Measurements from ENCODE around the gene PCDHGA10. TPM values are rescaled to one million over a fixed set of nuclear protein-coding genes. Genes with fewer than 3 reads are reported as not detected.
"Not testable (repeated sequence)": the region's sequence is repeated elsewhere in the genome, so short reads cannot be mapped to it uniquely, and the experiment has no call there.

Gene PCDHGA10
- total and polyA plus RNA-seq, 3 experiments from 2014 or later, result 0.07 to 0.20 (median 0.16) TPM

DNA sequence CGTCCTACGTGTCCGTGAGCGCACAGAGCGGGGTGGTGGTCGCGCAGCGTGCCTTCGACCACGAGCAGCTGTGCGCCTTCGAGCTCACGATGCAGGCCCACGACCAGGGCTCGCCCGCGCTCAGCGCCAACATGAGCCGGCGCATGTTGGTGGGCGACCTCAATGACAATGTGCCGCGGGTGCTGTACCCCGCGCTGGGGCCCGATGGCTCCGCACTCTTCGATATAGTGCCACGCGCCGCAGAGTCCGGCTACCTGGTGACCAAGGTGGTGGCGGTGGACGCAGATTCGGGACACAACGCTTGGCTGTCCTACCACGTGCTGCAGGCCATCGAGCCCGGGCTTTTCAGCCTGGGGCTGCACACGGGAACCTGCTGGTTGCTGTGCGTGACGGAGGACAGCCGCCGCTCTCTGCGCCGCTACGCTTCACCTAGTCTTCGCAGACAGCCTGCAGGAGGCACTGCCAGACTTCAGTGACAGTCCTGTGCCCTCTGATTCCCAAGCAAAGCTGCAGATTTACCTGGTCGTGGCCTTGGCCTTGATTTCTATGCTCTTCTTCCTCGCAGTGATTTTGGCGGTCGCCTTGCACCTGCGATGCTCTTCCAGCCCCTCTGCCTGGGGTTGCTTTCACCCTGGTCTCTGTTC is 15.1 kb downstream of the PCDHGA10 start:
- H3K9me3 ChIP-seq (ENCODE audit: low read length), result peaks cover 9% of the 10 kb centered on the region
- H3K4me1 Mint-ChIP-seq, result peaks cover 8 to 11% (median 10%) of the 10 kb centered on the region in 3 donors
- H3K4me3 ChIP-seq (ENCODE audit: low read length), result no peak overlapping the region
- peaks cover 70 to 72% of the 10 kb centered on the region in 2 donors for H3K27me3 Mint-ChIP-seq
- ChIA-PET CTCF (no interaction called here), POLR2A (no interaction called here)
- no peak overlapping the region for H3K4me3 Mint-ChIP-seq
- no peak overlapping the region for H3K27ac ChIP-seq (ENCODE audit: low read depth, low read length)
- no peak for DNase-seq
- H3K27me3 ChIP-seq (ENCODE audit: insufficient read depth, low read length, poor library complexity, severe bottlenecking), result peaks cover 8% of the 10 kb centered on the region
- H3K36me3 Mint-ChIP-seq, result peaks cover 0 to 5% (median 0%) of the 10 kb centered on the region in 3 donors
- H3K4me1 ChIP-seq (ENCODE audit: insufficient read depth, low read length), result no peaks in the 10 kb centered on the region
- H3K27ac Mint-ChIP-seq, result no peak overlapping the region
- H3K36me3 ChIP-seq (ENCODE audit: insufficient read depth, low read length), result no peaks in the 10 kb centered on the region
- peaks cover 17 to 54% (median 52%) of the 10 kb centered on the region in 5 donors for H3K9me3 Mint-ChIP-seq

DNA sequence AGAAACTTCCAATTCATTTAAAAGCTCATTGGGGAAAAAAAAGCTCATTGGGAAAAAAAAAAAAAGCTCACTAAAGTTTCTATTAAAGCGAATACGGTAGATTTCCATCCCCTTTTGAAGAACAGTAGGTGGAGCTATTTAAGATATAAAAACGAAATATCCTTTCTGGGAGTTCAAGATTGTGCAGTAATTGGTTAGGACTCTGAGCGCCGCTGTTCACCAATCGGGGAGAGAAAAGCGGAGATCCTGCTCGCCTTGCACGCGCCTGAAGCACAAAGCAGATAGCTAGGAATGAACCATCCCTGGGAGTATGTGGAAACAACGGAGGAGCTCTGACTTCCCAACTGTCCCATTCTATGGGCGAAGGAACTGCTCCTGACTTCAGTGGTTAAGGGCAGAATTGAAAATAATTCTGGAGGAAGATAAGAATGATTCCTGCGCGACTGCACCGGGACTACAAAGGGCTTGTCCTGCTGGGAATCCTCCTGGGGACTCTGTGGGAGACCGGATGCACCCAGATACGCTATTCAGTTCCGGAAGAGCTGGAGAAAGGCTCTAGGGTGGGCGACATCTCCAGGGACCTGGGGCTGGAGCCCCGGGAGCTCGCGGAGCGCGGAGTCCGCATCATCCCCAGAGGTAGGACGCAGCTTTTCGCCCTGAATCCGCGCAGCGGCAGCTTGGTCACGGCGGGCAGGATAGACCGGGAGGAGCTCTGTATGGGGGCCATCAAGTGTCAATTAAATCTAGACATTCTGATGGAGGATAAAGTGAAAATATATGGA is 17.7 kb downstream of the PCDHGA10 start, which contains the start of gene PCDHGA12:
Gene PCDHGA12, plus strand, starts transcription at position 176 of the 782 bp plus-strand sequence. Its CDS starts 253 bp downstream, at position 429.
- CTCF ChIA-PET, result interaction anchor here (0.6 to 1.6 kb wide), 4 partner anchors 20 to 134 kb away, joined by 3 to 4 read pairs (median 4); partner anchors contain the start of gene PCDHGA5
- Mint-ChIP-seq H3K27me3 (peaks cover 68 to 72% of the 10 kb centered on the region in 2 donors), H3K27ac (peak within 1 kb of the TSS in 1 of 8 donors; percentile 75), H3K4me3 (peak within 1 kb of the TSS in 6 of 7 donors; percentile 23 to 72 (median 56)), H3K4me1 (peaks cover 8 to 11% (median 10%) of the 10 kb centered on the region in 3 donors), H3K9me3 (peaks cover 17 to 59% (median 52%) of the 10 kb centered on the region in 5 donors), H3K36me3 (peaks cover 0 to 5% (median 0%) of the 10 kb centered on the region in 3 donors)
- peaks cover 9% of the 10 kb centered on the region for H3K9me3 ChIP-seq (ENCODE audit: low read length)
- H3K27ac ChIP-seq (ENCODE audit: low read depth, low read length), result no peak within 1 kb of the TSS
- POLR2A ChIA-PET, result no interaction called here
- peaks cover 8% of the 10 kb centered on the region for H3K27me3 ChIP-seq (ENCODE audit: insufficient read depth, low read length, poor library complexity, severe bottlenecking)
- H3K4me1 ChIP-seq (ENCODE audit: insufficient read depth, low read length), result no peaks in the 10 kb centered on the region
- DNase-seq, result no peak
- H3K36me3 ChIP-seq (ENCODE audit: insufficient read depth, low read length), result no peaks in the 10 kb centered on the region
- H3K4me3 ChIP-seq (ENCODE audit: low read length), result no peak within 1 kb of the TSS

DNA sequence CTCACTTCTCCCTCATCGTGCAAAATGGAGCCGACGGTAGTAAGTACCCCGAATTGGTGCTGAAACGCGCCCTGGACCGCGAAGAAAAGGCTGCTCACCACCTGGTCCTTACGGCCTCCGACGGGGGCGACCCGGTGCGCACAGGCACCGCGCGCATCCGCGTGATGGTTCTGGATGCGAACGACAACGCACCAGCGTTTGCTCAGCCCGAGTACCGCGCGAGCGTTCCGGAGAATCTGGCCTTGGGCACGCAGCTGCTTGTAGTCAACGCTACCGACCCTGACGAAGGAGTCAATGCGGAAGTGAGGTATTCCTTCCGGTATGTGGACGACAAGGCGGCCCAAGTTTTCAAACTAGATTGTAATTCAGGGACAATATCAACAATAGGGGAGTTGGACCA is 18.5 kb downstream of the PCDHGA10 start:
- POLR2A ChIA-PET, result no interaction called here
- H3K9me3 ChIP-seq (ENCODE audit: low read length), result peaks cover 9% of the 10 kb centered on the region
- no peak for DNase-seq
- no peaks in the 10 kb centered on the region for H3K36me3 ChIP-seq (ENCODE audit: insufficient read depth, low read length)
- CTCF ChIA-PET, result no interaction called here
- H3K27me3 ChIP-seq (ENCODE audit: insufficient read depth, low read length, poor library complexity, severe bottlenecking), result peaks cover 8% of the 10 kb centered on the region
- no peak overlapping the region for H3K27ac ChIP-seq (ENCODE audit: low read depth, low read length)
- Mint-ChIP-seq H3K4me3 (peak overlapping the region in 4 of 7 donors; percentile 5 to 58 (median 26)), H3K27ac (no peak overlapping the region), H3K27me3 (peaks cover 63 to 68% of the 10 kb centered on the region in 2 donors), H3K9me3 (peaks cover 17 to 54% (median 52%) of the 10 kb centered on the region in 5 donors), H3K4me1 (peaks cover 8 to 11% (median 10%) of the 10 kb centered on the region in 3 donors), H3K36me3 (peaks cover 0 to 5% (median 0%) of the 10 kb centered on the region in 3 donors)
- no peak overlapping the region for H3K4me3 ChIP-seq (ENCODE audit: low read length)
- no peaks in the 10 kb centered on the region for H3K4me1 ChIP-seq (ENCODE audit: insufficient read depth, low read length)

DNA sequence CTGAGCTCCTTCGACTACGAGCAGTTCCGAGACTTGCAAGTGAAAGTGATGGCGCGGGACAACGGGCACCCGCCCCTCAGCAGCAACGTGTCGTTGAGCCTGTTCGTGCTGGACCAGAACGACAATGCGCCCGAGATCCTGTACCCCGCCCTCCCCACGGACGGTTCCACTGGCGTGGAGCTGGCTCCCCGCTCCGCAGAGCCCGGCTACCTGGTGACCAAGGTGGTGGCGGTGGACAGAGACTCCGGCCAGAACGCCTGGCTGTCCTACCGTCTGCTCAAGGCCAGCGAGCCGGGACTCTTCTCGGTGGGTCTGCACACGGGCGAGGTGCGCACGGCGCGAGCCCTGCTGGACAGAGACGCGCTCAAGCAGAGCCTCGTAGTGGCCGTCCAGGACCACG is 19.5 kb downstream of the PCDHGA10 start:
- not testable (repeated sequence) for H3K27me3 ChIP-seq (ENCODE audit: insufficient read depth, low read length, poor library complexity, severe bottlenecking)

DNA sequence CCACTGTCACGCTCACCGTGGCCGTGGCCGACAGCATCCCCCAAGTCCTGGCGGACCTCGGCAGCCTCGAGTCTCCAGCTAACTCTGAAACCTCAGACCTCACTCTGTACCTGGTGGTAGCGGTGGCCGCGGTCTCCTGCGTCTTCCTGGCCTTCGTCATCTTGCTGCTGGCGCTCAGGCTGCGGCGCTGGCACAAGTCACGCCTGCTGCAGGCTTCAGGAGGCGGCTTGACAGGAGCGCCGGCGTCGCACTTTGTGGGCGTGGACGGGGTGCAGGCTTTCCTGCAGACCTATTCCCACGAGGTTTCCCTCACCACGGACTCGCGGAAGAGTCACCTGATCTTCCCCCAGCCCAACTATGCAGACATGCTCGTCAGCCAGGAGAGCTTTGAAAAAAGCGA is 19.9 kb downstream of the PCDHGA10 start:
- H3K36me3 Mint-ChIP-seq; POLR2A ChIA-PET; H3K27ac ChIP-seq (ENCODE audit: low read depth, low read length); H3K4me1 ChIP-seq (ENCODE audit: insufficient read depth, low read length); DNase-seq; CTCF ChIA-PET; H3K27me3 ChIP-seq (ENCODE audit: insufficient read depth, low read length, poor library complexity, severe bottlenecking); H3K4me3 Mint-ChIP-seq; H3K36me3 ChIP-seq (ENCODE audit: insufficient read depth, low read length); H3K4me3 ChIP-seq (ENCODE audit: low read length); H3K9me3 ChIP-seq (ENCODE audit: low read length); H3K27ac Mint-ChIP-seq: not testable (repeated sequence)
- Mint-ChIP-seq H3K9me3 (peaks cover 12 to 48% (median 47%) of the 10 kb centered on the region in 5 donors), H3K27me3 (peaks cover 51 to 63% of the 10 kb centered on the region in 2 donors), H3K4me1 (peaks cover 8 to 11% (median 10%) of the 10 kb centered on the region in 3 donors)

More for the DNA sequence above, 19.5 kb downstream of the PCDHGA10 start:
- H3K4me3 Mint-ChIP-seq, result peak overlapping the region in 1 of 7 donors; percentile 32
- H3K36me3 ChIP-seq (ENCODE audit: insufficient read depth, low read length); H3K9me3 ChIP-seq (ENCODE audit: low read length); H3K4me1 ChIP-seq (ENCODE audit: insufficient read depth, low read length); H3K27ac Mint-ChIP-seq; H3K36me3 Mint-ChIP-seq; H3K4me3 ChIP-seq (ENCODE audit: low read length); POLR2A ChIA-PET; CTCF ChIA-PET; DNase-seq; H3K27ac ChIP-seq (ENCODE audit: low read depth, low read length): not testable (repeated sequence)
- H3K9me3 Mint-ChIP-seq, result peaks cover 12 to 48% (median 47%) of the 10 kb centered on the region in 5 donors
- H3K4me1 Mint-ChIP-seq, result peaks cover 8 to 11% (median 10%) of the 10 kb centered on the region in 3 donors
- H3K27me3 Mint-ChIP-seq, result peaks cover 54 to 63% of the 10 kb centered on the region in 2 donors

DNA sequence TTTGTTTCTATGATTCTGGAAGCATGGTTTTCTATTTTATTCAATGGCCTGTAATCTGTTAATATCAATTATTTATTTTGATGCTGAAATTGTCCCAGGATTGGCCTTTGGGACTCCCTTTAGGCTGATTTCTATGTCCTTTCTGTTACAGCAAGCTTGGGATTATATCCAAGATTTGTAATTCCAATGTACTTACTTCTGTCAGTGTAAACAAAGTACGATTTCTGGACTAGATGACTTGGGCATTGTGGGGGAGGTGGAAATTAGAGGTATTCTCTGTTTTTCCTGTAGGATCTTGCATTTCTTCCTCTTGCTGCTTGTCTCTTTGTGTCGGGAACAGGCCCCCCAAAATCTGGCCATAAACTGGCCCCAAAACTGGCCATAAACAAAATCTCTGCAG is 21.2 kb downstream of the PCDHGA10 start:
- peaks cover 8 to 11% (median 10%) of the 10 kb centered on the region in 3 donors for H3K4me1 Mint-ChIP-seq
- peak overlapping the region in 1 of 8 donors; percentile 6 for H3K27ac Mint-ChIP-seq
- no peak overlapping the region for H3K27ac ChIP-seq (ENCODE audit: low read depth, low read length)
- H3K4me3 Mint-ChIP-seq, result no peak overlapping the region
- ChIA-PET CTCF (no interaction called here), POLR2A (no interaction called here)
- H3K27me3 Mint-ChIP-seq, result peaks cover 47 to 59% of the 10 kb centered on the region in 2 donors
- H3K4me3 ChIP-seq (ENCODE audit: low read length), result no peak overlapping the region
- H3K36me3 ChIP-seq (ENCODE audit: insufficient read depth, low read length), result no peaks in the 10 kb centered on the region
- peaks cover 8 to 42% (median 40%) of the 10 kb centered on the region in 5 donors for H3K9me3 Mint-ChIP-seq
- peaks cover 9% of the 10 kb centered on the region for H3K9me3 ChIP-seq (ENCODE audit: low read length)
- no peaks in the 10 kb centered on the region for H3K36me3 Mint-ChIP-seq
- peaks cover 8% of the 10 kb centered on the region for H3K27me3 ChIP-seq (ENCODE audit: insufficient read depth, low read length, poor library complexity, severe bottlenecking)
- no peaks in the 10 kb centered on the region for H3K4me1 ChIP-seq (ENCODE audit: insufficient read depth, low read length)
- DNase-seq, result no peak

DNA sequence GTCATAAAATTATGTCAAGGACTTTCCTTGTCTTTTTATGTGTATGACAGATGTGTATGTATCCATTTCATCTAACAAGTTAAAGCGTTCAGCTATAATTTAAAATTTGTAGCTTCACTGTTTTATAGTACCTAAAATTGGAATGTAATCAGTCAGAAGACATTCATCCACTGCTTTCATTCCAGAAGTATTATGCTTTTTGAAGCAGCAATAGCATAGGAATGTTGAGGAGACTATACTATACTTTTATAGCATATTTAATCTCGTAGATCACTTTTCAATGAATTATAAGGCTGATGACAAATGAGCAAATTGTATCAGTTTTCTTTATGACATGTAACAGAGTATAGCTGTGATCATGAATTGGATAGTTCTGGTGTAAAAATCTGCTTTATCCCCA is 24.4 kb downstream of the PCDHGA10 start:
- no peaks in the 10 kb centered on the region for H3K36me3 ChIP-seq (ENCODE audit: insufficient read depth, low read length)
- Mint-ChIP-seq H3K27me3 (peaks cover 32 to 47% of the 10 kb centered on the region in 2 donors), H3K4me1 (no peaks in the 10 kb centered on the region), H3K36me3 (no peaks in the 10 kb centered on the region), H3K9me3 (peaks cover 0 to 26% (median 22%) of the 10 kb centered on the region in 5 donors), H3K27ac (no peak overlapping the region), H3K4me3 (no peak overlapping the region)
- no peaks in the 10 kb centered on the region for H3K4me1 ChIP-seq (ENCODE audit: insufficient read depth, low read length)
- H3K27ac ChIP-seq (ENCODE audit: low read depth, low read length), result no peak overlapping the region
- no peaks in the 10 kb centered on the region for H3K27me3 ChIP-seq (ENCODE audit: insufficient read depth, low read length, poor library complexity, severe bottlenecking)
- CTCF ChIA-PET, result no interaction called here
- no peak for DNase-seq
- POLR2A ChIA-PET, result no interaction called here
- H3K9me3 ChIP-seq (ENCODE audit: low read length), result no peaks in the 10 kb centered on the region
- H3K4me3 ChIP-seq (ENCODE audit: low read length), result no peak overlapping the region

Data from CD8-positive, alpha-beta memory T cell (primary cell).